ENCODE measurements around the gene SMYD4. TPM values are rescaled to one million over a fixed set of nuclear protein-coding genes. Genes with fewer than 3 reads are reported as not detected.
A peak's percentile ranks its signal among the peaks of the same experiment; 100 is the strongest.
"Not testable (repeated sequence)": the region's sequence is repeated elsewhere in the genome, so short reads cannot be mapped to it uniquely, and the experiment has no call there.

SMYD4 gene
- total RNA-seq, 1 experiment from 2014 or later: 9.3 TPM

GRCh38 chr17:1813088-1813487 lies 16.6 kb downstream of the SMYD4 start:
- Histone ChIP-seq H3K9me2 (replicated peaks; ENCODE audit: low read length) (no peaks in the 10 kb centered on the region), H3K9me3 (ENCODE audit: low read length) (no peaks in the 10 kb centered on the region), H3K36me3 (ENCODE audit: low read depth, low read length) (no peaks in the 10 kb centered on the region; the same call in 1 of the 2 replicates), H3K4me3 (ENCODE audit: low read length) (no peak overlapping the region), H3K9ac (ENCODE audit: low read length) (no peak overlapping the region), H3F3A (ENCODE audit: low read length, unreplicated experiment) (no peaks in the 10 kb centered on the region), H3K27me3 (ENCODE audit: low read length) (no peaks in the 10 kb centered on the region), H4K20me1 (ENCODE audit: low read length) (no peaks in the 10 kb centered on the region), H3K27ac (ENCODE audit: low read length) (no peak overlapping the region), H2AFZ (ENCODE audit: low read length) (no peak overlapping the region), H3K4me2 (ENCODE audit: low read length) (no peak overlapping the region), H3K79me2 (ENCODE audit: low read length) (no peaks in the 10 kb centered on the region), H3K4me1 (ENCODE audit: insufficient read depth, low read length) (peaks cover 8% of the 10 kb centered on the region; the same call in 1 of the 2 replicates)
- ATAC-seq (peak; percentile 55), DNase-seq (peak; percentile 33)
- no TSS peak for BruUV-seq (replicated peaks)
- TF ChIP-seq EZH2phosphoT487 (IDR thresholded peaks at IDR 0.05; ENCODE audit: borderline replicate concordance, low read length): no peak
- TF ChIP-seq CTCF (conservative IDR thresholded peaks at IDR 0.05; ENCODE audit: low read depth, low read length): no peak
- no peak for TF ChIP-seq EZH2 (IDR thresholded peaks at IDR 0.05; ENCODE audit: low read length, unreplicated experiment)
- intact Hi-C loops (cut with micrococcal nuclease): no loop called here
- CTCF ChIA-PET: no interaction called here
- POLR2A ChIA-PET (ENCODE audit: unreplicated experiment): no interaction called here

DNA sequence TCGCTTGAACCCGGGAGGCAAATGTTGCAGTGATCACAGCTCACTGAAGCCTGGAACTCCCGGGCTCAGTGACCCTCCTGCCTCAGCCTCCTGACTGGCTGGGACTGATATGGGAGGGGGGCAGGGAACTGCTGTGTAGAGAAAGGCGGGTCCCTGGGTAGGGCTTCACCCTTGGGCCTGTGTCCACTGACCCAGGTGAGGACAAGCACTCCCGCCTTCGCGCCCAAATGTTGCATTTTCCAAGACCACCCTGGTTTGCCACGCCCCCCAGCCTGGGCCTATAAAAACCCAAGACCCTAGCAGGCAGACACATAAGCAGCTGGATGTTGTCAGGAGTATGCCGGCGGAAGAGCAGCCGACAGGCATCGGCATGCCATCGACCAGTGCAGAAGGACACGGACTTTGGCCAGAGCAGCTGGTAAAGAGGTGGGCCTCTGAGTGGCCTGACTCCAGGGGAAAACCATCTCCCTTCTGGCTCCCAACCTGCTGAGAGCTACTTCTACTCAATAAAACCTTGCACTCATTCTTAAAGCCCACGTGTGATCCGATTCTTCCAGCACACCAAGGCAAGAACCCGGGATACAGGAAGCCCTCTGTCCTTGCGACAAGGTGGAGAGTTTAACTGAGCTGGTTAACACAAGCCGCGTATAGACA lies 19.1 kb downstream of the SMYD4 start:
- Histone ChIP-seq H3K4me2 (ENCODE audit: low read length) (no peak overlapping the region), H4K20me1 (ENCODE audit: low read length) (no peaks in the 10 kb centered on the region), H3K36me3 (ENCODE audit: low read depth, low read length) (no peaks in the 10 kb centered on the region; the same call in 1 of the 2 replicates), H3K9ac (ENCODE audit: low read length) (no peak overlapping the region), H3K4me3 (ENCODE audit: low read length) (no peak overlapping the region), H2AFZ (ENCODE audit: low read length) (no peak overlapping the region), H3F3A (ENCODE audit: low read length, unreplicated experiment) (no peaks in the 10 kb centered on the region), H3K27me3 (ENCODE audit: low read length) (no peaks in the 10 kb centered on the region), H3K27ac (ENCODE audit: low read length) (no peak overlapping the region), H3K4me1 (ENCODE audit: insufficient read depth, low read length) (peaks cover 8% of the 10 kb centered on the region; the same call in 1 of the 2 replicates), H3K9me3 (ENCODE audit: low read length) (no peaks in the 10 kb centered on the region), H3K79me2 (ENCODE audit: low read length) (no peaks in the 10 kb centered on the region), H3K9me2 (replicated peaks; ENCODE audit: low read length) (no peaks in the 10 kb centered on the region)
- ChIA-PET CTCF (no interaction called here), POLR2A (ENCODE audit: unreplicated experiment) (no interaction called here)
- DNase-seq (no peak), ATAC-seq (no peak)
- no peak for TF ChIP-seq CTCF (conservative IDR thresholded peaks at IDR 0.05; ENCODE audit: low read depth, low read length)
- TF ChIP-seq EZH2 (IDR thresholded peaks at IDR 0.05; ENCODE audit: low read length, unreplicated experiment): no peak
- no peak for TF ChIP-seq EZH2phosphoT487 (IDR thresholded peaks at IDR 0.05; ENCODE audit: borderline replicate concordance, low read length)
- intact Hi-C loops (cut with micrococcal nuclease): no loop called here
- no TSS peak for BruUV-seq (replicated peaks)

GRCh38 chr17:1809815-1810214 lies 19.9 kb downstream of the SMYD4 start:
- H3K9me2 ChIP-seq (replicated peaks; ENCODE audit: low read length); H3K4me1 ChIP-seq (ENCODE audit: insufficient read depth, low read length); H4K20me1 ChIP-seq (ENCODE audit: low read length); H3K9ac ChIP-seq (ENCODE audit: low read length); H2AFZ ChIP-seq (ENCODE audit: low read length); BruUV-seq (replicated peaks); intact Hi-C loops (cut with micrococcal nuclease); H3K27me3 ChIP-seq (ENCODE audit: low read length); POLR2A ChIA-PET (ENCODE audit: unreplicated experiment); H3K4me3 ChIP-seq (ENCODE audit: low read length); DNase-seq; H3K4me2 ChIP-seq (ENCODE audit: low read length); H3K9me3 ChIP-seq (ENCODE audit: low read length); H3K79me2 ChIP-seq (ENCODE audit: low read length); H3K36me3 ChIP-seq (ENCODE audit: low read depth, low read length); CTCF ChIA-PET; ATAC-seq; H3K27ac ChIP-seq (ENCODE audit: low read length); H3F3A ChIP-seq (ENCODE audit: low read length, unreplicated experiment): not testable (repeated sequence)

Data from PC-3 (cell line).